Vagina (tissue), 2 donors: Measurements from ENCODE around the gene SLC7A11. TPM values are rescaled to one million over a fixed set of nuclear protein-coding genes. Genes with fewer than 3 reads are reported as not detected.
"Not testable (repeated sequence)": the region's sequence is repeated elsewhere in the genome, so short reads cannot be mapped to it uniquely, and the experiment has no call there.

Experiments
- DNase-seq, 2 donors: peaks; one replicate each; pipeline ENCODE4 v3.0.0-alpha.2; 2017; ENCODE audit errors: extremely low spot score in 2 of 2
- H3K27ac ChIP-seq: fragments of 200-600 bp; sonication (generic); one replicate; pipeline ENCODE4 v1.5.1; 2019
- H3K27me3 ChIP-seq: fragments of 200-600 bp; sonication (generic); one replicate; pipeline ENCODE4 v1.5.1; 2019
- H3K36me3 ChIP-seq, 2 donors: fragments of 200-600 bp; sonication (generic); one replicate each; pipeline ENCODE4 v1.5.1; 2017 to 2019
- H3K4me1 ChIP-seq: fragments of 200-600 bp; sonication (generic); one replicate; pipeline ENCODE4 v1.5.1; 2019
- H3K4me3 ChIP-seq, 2 donors: fragments of 200-600 bp; sonication (generic); 1 replicate in 1 of 2; 2 replicates in 1 of 2; pipeline ENCODE4 v1.5.1; 2016 to 2019
- H3K9me3 ChIP-seq: fragments of 200-600 bp; sonication (generic); one replicate; pipeline ENCODE4 v1.5.1; 2019
- POLR2A ChIP-seq, 2 donors: fragments of 450-650 bp; IDR thresholded peaks; one replicate each; pipeline ENCODE4 v1.6.1; 2017; ENCODE audit warnings: antibody characterized with exemption in 2 of 2, mild to moderate bottlenecking in 2 of 2, moderate library complexity in 2 of 2
- POLR2AphosphoS5 ChIP-seq, 2 donors: sonication (generic); formaldehyde crosslinking; IDR thresholded peaks; one replicate each; pipeline ENCODE4 v1.9.0; 2017; ENCODE audit warnings: antibody characterized with exemption in 2 of 2, mild to moderate bottlenecking in 2 of 2, low read depth in 1 of 2; ENCODE audit not compliant: insufficient read depth in 1 of 2
- intact Hi-C: fragments of 100-400 bp; cut with DNase I; formaldehyde crosslinking; loops from one replicate; pipeline ENCODE4 v1.15.1; 2023
- total RNA-seq: library from RNA; depleted of rRNA; stranded (reverse); fragments of >200 nt; gene quantifications from one replicate; pipeline ENCODE4 v1.2.3, GENCODE V29; 2016
- TF ChIP-seq, protein P1 (sequence below), 3 experiments: fragments of 450-650 bp in 2 of 3; fragments of 200-600 bp in 1 of 3; sonication (generic) in 1 of 3; IDR thresholded peaks; one replicate each; pipeline ENCODE4 v1.5.1; 2017 to 2019; ENCODE audit warnings: antibody characterized with exemption in 3 of 3, mild to moderate bottlenecking in 2 of 3, moderate library complexity in 2 of 3

Gene SLC7A11
- total RNA-seq, 1 donor from 2014 or later: 1.5 TPM

DNA sequence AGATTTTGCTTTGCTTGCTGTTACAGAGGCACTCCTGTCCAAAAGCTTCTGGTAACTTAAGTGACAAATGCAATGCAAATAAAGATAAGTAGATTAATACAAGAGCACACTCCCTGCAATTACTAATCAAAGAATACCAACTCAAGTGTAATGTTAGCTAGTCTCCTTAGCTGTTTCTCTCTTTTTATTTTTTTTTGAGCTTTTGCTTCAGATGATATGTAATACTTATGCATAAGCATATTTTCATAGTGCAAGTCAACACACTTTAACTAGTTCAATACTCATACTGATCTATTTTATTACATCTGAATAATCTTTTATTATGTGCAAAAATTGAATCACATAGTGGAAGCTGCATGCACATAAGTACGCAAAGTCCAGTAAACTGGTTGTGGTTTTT, 2.7 kb downstream of the SLC7A11 start:
- H3K4me3 ChIP-seq: no peak overlapping the region
- intact Hi-C loops: no loop called here

GRCh38 chr4:138238521-138239292, 3.4 kb downstream of the SLC7A11 start:
- Histone ChIP-seq H3K4me1 (no peaks in the 10 kb centered on the region), H3K9me3 (no peaks in the 10 kb centered on the region), H3K4me3 (no peak overlapping the region), H3K36me3 (no peaks in the 10 kb centered on the region), H3K27ac (no peak overlapping the region), H3K27me3 (no peaks in the 10 kb centered on the region)
- TF ChIP-seq, protein P1, sequence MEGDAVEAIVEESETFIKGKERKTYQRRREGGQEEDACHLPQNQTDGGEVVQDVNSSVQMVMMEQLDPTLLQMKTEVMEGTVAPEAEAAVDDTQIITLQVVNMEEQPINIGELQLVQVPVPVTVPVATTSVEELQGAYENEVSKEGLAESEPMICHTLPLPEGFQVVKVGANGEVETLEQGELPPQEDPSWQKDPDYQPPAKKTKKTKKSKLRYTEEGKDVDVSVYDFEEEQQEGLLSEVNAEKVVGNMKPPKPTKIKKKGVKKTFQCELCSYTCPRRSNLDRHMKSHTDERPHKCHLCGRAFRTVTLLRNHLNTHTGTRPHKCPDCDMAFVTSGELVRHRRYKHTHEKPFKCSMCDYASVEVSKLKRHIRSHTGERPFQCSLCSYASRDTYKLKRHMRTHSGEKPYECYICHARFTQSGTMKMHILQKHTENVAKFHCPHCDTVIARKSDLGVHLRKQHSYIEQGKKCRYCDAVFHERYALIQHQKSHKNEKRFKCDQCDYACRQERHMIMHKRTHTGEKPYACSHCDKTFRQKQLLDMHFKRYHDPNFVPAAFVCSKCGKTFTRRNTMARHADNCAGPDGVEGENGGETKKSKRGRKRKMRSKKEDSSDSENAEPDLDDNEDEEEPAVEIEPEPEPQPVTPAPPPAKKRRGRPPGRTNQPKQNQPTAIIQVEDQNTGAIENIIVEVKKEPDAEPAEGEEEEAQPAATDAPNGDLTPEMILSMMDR (IDR thresholded peaks at IDR 0.05): no peak
- TF ChIP-seq POLR2A (IDR thresholded peaks at IDR 0.05): no peak
- TF ChIP-seq POLR2AphosphoS5 (IDR thresholded peaks at IDR 0.05; ENCODE audit: insufficient read depth in 1 of 2, low read depth in 1 of 2): no peak
- no peak for DNase-seq
- intact Hi-C loops: no loop called here

More for the DNA sequence above, 2.7 kb downstream of the SLC7A11 start:
- DNase-seq: no peak
- Histone ChIP-seq H3K9me3 (no peaks in the 10 kb centered on the region), H3K27ac (no peak overlapping the region), H3K27me3 (no peaks in the 10 kb centered on the region), H3K4me1 (no peaks in the 10 kb centered on the region), H3K36me3 (no peaks in the 10 kb centered on the region)
- no peak for TF ChIP-seq POLR2A (IDR thresholded peaks at IDR 0.05)
- TF ChIP-seq, protein P1 (IDR thresholded peaks at IDR 0.05): no peak
- TF ChIP-seq POLR2AphosphoS5 (IDR thresholded peaks at IDR 0.05; ENCODE audit: insufficient read depth in 1 of 2, low read depth in 1 of 2): no peak

DNA sequence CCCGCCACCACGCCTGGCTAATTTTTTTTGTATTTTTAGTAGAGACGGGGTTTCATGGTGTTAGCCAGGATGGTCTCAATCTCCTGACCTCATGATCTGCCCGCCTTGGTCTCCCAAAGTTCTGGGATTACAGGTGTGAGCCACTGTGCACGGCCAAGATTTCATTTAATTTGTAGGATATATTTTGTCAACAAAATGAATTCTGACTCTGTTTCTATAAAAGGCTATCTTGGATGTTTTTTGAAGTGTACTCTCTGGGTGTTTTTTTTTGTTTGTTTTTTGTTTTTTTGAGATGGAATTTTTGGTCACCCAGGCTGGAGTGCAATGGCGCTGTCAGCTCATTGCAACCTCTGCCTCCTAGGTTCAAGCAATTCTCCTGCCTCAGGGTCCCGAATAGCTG, 5.0 kb downstream of the SLC7A11 start:
- intact Hi-C loops, H3K27me3 ChIP-seq, H3K36me3 ChIP-seq, DNase-seq, H3K27ac ChIP-seq, H3K4me1 ChIP-seq, H3K9me3 ChIP-seq, H3K4me3 ChIP-seq: not testable (repeated sequence)

- Histone ChIP-seq H3K36me3 (no peaks in the 10 kb centered on the region), H3K4me3 (no peak overlapping the region), H3K9me3 (no peaks in the 10 kb centered on the region), H3K27ac (no peak overlapping the region), H3K4me1 (no peaks in the 10 kb centered on the region), H3K27me3 (no peaks in the 10 kb centered on the region)
- intact Hi-C loops: no loop called here
- DNase-seq: no peak
- TF ChIP-seq POLR2AphosphoS5 (IDR thresholded peaks at IDR 0.05; ENCODE audit: insufficient read depth in 1 of 2, low read depth in 1 of 2) (no peak), POLR2A (IDR thresholded peaks at IDR 0.05) (no peak)
- TF ChIP-seq, protein P1 (IDR thresholded peaks at IDR 0.05): no peak
Measured at GRCh38 chr4:138236037-138236436, 6.1 kb downstream of the SLC7A11 start.

- Histone ChIP-seq H3K27ac (no peak overlapping the region), H3K4me3 (no peak overlapping the region), H3K36me3 (no peaks in the 10 kb centered on the region), H3K9me3 (no peaks in the 10 kb centered on the region), H3K4me1 (no peaks in the 10 kb centered on the region), H3K27me3 (no peaks in the 10 kb centered on the region)
- DNase-seq: no peak
- intact Hi-C loops: no loop called here
- TF ChIP-seq, protein P1 (IDR thresholded peaks at IDR 0.05): no peak
- no peak for TF ChIP-seq POLR2AphosphoS5 (IDR thresholded peaks at IDR 0.05; ENCODE audit: insufficient read depth in 1 of 2, low read depth in 1 of 2)
- no peak for TF ChIP-seq POLR2A (IDR thresholded peaks at IDR 0.05)
Measured at GRCh38 chr4:138235419-138235952, 6.7 kb downstream of the SLC7A11 start.
